ENCODE data around the gene CYP26C1.

CYP26C1 gene

DNA sequence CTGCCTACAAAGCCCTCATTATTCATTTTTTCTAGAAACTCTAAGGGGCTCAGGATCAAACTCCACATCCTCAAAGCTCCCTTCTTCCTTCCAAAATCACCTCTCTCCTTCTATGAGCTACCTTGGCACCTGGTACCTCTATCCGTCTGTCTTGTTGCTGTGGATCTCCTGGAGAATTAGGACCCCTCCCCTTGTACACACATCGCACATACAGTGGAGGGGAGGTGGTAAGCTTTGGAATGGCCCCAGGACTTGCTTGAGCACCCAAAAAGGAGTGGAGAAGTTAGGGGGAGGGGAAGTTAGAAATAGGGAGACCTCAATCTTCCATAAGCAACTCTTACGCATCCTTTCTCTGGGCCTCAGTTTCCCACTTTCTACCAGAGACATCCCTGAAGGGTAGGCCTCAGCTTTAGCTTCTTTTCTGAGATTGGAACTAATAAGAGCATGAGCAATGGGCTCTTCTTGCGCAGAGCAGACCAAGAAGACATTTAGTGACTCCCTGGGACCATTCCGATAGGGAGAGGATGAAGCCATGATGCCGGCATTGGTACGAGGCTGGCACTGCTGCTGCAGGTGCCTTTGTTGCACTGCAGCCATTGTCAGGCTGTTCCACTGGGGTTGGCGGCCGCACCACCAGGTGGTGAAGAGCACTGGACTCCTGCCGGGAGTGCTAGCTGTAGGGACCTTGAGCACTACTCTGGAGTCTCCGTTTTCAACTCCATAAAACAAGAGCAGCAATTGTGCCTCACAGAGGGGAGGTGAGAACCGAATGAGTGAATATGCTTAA is 4.5 kb downstream of the CYP26C1 start:
- DNase-seq (ENCODE audit: low read depth), result no peak

DNA sequence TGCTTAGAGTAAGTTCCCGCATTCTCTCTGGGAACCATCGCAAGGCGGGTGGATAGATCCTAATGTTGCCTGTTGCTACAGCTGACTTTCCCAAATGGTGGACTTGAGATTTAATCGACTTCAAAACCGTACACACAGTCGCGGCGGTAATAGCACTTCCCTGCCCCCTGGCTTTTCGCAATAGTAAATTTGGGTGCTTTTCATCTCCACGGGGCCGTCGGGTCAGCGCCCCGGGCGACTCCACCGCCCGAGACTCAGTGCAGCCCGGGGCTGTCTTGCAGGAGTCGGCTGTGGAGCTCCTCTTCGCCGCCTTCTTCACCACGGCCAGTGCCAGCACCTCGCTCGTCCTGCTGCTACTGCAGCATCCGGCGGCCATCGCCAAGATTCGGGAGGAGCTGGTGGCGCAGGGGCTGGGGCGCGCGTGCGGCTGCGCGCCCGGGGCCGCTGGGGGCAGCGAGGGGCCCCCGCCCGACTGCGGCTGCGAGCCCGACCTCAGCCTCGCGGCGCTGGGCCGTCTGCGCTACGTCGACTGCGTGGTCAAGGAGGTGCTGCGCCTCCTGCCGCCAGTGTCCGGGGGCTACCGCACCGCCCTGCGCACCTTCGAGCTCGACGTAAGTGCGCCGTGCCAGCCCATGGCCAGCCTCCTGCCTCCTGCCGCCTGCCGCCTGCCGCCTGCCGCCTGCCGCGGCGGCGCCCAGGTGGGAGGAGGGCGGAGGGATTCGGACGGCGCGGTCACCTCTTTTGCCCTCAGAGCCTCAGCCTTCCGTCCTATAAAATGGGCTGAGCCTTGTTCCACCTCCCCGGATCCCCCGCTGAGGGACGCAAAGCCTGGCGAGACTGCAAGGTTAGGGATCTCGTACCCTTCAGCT is 5.3 kb downstream of the CYP26C1 start:
- DNase-seq (ENCODE audit: low read depth), result no peak

DNA sequence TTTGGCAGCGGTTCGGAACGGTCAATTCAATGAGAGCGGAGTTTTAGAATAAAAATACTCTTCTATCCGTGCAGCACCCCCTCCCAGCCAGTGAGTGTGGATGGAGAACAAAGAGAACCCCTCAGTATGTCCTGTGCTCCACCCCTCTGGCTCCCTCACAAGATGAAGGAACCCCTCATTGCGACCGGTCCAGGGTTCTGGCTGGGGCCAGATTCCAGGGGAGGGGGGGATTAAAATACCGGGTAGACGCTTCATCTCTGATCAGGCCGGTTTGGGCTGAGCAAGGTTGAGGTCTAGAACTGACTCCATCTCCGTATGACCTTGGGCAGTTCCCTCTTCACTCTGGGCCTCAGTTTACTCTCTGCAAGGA is 5.9 kb downstream of the CYP26C1 start:
- DNase-seq (ENCODE audit: low read depth), result no peak

DNA sequence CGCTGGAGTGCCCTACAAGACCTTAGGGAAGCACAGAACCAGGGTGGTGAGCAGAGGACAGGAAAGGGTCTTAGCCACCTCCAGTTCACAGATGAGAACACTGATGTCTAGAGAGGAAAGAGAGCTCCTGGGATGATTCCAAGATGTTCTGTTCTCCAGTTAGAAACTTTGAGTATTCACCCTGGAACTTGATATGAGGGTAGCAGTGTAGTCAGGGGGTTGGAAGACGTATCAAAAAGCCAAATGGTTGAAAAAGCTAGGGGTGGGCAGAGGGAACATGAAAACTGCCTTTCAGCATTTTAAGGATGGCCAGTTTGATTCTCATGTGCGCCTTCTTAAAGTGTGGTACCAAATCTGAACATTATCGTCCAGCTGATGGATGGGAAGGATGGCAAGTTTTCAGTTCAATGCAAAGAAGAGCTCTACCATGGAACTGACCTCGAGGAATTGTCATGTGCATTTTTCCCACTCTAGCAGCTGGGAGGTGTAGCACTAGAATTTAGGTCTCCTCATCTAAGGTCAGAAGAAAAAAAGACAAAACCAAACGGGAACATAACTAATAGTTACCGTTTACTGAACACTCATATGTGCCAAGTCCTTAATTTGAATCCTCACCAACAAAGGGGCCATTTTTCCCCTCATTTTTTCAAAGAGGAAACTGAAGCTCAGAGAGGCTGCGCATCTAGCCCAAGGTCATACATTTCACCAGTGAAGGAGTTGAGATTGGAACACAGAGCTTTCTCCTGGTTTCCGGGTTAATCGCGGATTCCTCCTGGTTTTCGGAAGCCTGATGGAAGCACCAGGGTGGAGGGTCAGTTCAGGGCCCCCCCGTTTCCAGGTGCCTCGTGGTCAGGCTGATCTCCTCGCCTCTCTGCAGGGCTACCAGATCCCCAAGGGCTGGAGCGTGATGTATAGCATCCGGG is 7.1 kb downstream of the CYP26C1 start:
- DNase-seq (ENCODE audit: low read depth), result no peak

DNA sequence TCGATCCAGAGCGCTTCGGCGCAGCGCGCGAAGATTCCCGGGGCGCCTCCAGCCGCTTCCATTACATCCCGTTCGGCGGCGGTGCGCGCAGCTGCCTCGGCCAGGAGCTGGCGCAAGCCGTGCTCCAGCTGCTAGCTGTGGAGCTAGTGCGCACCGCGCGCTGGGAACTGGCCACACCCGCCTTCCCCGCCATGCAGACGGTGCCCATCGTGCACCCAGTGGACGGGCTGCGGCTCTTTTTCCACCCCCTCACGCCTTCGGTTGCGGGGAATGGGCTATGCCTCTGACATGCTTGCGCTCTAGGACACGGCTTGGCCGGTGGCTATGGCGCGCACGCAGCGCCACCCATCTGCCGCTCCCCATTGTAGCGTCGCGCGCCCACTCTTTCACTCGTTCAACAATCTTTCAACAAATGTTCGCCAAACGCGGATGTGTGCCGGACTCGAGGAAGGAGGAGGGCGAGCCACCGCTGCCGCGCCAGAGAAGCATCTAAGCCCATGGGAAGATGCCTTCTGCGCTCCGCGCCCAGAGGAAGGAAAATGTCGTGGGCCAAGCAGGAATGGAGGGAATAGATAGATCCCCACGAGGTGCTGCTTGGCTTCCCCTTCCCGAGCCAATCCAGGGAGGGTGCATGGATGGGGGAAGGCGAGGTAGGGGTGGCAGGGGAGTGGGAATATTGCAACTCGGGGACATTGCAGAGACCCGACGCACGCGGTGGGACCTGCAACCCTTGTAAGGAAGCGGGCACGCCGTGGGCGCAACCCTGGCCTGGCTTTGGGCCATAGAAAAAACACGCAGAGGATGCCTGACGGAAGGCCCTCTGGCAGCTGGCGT is 8.0 kb downstream of the CYP26C1 start:
- no peak for DNase-seq (ENCODE audit: low read depth)

DNA sequence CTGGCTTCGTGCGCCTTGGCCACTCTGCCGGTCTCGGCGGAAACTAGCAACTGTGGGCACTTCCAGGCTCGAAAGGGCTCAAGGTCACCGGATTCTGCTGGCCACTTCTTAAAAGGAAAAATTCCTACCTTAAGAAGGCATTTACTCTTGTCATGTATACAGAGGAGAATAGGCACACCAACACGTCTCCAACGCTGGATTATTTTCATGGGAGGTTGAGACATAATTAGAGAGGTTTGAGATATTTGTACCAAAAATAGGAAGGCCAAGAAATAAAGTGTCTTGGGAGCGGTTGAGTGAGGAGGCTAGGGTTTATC is 8.6 kb downstream of the CYP26C1 start:
- no peak for DNase-seq (ENCODE audit: low read depth)

DNA sequence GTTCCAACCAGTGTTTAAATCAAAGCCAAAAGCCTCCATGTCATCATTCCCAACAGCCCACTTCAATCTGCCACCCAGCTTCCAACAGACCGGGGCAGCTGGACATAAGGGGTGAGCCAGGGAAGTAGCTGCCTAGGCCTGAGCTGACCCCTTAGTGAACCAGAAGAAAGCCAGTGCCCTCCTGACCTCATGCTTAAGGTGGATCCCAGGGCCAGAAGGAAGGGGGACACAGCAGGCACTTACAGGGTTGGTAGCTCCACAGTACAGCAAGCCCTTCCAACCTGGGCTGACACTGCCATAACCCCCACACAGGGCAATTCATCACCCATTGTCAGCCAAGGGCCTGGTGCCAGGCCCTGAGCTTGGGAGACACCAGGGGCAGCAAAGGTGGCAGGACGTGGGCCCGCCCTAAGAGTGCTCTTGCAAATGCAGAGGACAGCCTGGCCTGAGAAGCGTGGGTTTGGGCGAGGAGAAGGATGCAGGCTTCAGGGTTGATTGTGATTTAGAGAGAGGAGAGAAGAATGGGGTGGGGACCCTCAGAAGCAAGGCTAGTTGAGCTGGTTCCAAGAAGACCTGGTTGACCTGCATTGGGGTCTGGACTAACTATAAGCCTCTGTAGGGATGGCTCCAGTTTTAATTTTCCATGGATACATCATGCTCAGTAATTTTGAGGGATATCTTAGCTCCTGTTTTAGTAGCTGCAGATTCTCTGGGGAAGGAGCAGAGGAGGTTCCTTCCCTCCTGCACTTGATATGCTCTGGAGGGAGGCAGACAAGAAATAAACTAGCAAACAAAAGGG is 10.0 kb downstream of the CYP26C1 start:
- DNase-seq (ENCODE audit: low read depth), result no peak

DNA sequence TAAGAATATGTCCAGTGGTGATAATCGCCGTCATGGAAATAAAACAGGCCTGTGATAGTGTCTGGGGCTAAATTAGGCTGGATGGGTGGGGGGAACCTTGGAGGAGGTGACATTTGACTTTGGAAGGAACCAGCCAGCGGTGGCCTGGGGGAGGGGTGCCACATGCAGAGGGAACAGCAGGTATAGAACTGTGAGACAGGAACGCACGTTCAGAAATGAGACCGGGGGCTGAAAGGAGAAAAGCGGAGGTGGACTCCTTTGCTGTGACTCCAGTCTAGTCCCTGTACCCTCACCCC is 10.5 kb downstream of the CYP26C1 start:
- no peak for DNase-seq (ENCODE audit: low read depth)

DNA sequence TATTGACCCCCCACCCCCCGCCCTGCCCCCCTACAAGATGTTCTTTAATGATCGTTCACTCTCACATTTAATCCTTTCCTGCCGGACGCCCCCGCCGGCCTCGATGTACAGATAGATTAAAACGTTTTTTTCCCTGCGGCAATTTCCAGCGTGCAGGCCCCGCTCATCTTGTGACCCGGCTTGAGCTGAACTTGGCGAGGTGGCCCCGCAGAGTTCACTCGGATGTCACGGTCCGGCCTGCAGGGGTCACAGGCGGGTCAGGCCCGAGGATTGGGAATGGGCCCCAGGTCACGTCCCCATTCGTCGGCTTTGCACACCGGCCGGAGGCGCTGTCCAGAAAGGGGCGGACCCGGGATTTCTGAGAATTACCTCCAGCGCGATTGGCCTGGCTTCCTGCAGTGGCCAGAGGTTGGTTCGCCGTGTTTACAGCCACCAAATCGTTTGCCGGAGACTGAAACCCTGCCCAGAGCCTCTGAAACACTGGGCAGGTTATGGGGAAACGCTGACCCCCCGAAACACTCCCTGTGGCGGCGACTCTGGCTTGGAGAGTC is 11.2 kb downstream of the CYP26C1 start:
- DNase-seq (ENCODE audit: low read depth), result no peak

DNA sequence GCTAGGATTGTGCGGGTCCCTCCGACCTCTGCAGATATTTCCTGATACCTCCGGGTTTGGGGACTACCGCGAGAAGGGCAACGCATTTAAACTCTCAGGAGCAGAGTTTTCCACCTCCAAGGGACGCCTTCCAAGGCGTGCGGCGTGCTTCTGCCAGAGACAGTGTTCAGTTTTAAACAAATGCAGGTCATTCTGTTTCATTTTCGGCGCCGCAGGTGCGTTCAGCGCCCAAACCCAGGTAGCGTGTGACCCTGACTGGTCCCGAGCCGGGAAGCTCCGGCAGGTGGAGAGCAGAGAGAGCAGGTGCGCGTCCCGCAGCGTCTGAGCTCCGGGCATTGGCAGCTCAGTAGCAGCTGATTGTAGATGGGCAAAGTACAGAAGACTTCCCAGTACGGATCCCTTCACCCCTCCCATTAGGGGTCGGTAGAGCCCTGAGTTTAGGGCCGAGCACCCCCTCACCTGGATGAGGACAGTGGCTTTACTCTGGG is 11.7 kb downstream of the CYP26C1 start:
- DNase-seq (ENCODE audit: low read depth), result no peak

DNA sequence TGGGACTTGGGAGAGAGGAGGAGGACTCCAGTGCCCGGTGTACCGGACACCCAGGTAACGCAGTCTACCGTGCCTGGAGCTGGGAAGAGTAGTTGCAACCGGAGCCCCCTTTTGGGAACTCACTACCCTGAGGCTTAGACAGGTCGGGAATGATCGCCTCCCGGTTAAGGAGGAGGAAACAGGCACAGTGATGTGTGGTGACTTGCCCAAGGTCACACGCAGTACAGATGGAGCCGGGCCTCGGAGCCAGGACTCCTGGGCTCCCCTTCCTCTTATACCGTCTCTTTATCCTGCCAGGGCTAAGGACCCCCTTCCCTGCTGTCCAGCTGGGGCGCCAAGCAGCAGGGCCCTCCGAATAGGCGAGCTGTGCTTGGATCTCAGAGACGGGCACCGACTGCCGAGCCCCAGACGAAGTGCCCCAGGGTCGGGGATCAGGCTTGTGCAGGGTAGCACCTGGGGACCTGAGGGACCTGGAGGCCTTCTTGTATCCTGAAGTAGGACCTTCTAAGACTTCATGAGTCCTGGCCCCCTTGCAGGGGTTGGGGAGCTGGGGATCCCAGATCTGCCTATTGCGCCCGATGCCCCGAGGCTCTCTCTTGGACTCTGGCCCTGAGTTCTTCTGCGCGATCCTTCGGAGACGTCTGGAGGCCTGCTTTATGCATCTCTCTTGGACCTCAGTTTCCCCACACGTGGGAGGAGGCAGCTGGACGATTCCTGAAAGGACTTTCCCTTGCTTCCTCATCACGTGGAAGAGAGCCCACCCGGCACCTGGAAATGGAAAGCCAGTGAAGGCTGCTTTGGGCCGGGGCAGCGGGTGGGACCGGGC is 12.3 kb downstream of the CYP26C1 start:
- no peak for DNase-seq (ENCODE audit: low read depth)

DNA sequence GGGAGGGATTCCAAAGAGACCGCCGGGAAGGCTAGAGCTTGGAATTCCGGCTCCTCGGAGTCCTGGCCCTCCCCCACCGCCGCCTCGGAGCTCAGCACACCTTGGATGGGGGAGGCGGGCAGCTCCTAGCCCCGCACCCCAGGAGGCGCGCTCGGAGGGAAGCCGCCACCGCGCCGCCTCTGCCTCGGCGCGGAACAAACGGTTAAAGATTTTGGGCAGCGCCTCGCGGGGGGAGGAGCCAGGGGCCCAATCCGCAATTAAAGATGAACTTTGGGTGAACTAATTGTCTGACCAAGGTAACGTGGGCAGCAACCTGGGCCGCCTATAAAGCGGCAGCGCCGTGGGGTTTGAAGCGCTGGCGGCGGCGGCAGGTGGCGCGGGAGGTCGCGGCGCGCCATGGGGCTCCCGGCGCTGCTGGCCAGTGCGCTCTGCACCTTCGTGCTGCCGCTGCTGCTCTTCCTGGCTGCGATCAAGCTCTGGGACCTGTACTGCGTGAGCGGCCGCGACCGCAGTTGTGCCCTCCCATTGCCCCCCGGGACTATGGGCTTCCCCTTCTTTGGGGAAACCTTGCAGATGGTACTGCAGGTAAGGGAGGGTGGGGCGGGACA is 13.0 kb downstream of the CYP26C1 start, which contains the start of gene CYP26A1:
Gene CYP26A1, plus strand, starts transcription at position 355 of the 608 bp plus-strand sequence. Its CDS starts 42 bp downstream, at position 397.
- no peak for DNase-seq (ENCODE audit: low read depth)

DNA sequence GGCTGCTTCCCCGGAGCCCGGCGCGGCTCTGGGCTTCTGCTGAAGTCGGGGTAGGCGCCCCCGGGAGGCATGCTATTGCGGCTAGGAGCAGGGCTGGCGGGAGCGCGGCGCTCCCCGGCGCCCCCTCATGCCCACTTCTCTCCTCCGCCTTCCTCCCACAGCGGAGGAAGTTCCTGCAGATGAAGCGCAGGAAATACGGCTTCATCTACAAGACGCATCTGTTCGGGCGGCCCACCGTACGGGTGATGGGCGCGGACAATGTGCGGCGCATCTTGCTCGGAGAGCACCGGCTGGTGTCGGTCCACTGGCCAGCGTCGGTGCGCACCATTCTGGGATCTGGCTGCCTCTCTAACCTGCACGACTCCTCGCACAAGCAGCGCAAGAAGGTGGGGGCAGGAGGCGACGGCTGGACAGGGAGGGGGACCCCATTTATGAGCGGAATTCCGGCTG is 13.6 kb downstream of the CYP26C1 start:
- DNase-seq (ENCODE audit: low read depth), result no peak

DNA sequence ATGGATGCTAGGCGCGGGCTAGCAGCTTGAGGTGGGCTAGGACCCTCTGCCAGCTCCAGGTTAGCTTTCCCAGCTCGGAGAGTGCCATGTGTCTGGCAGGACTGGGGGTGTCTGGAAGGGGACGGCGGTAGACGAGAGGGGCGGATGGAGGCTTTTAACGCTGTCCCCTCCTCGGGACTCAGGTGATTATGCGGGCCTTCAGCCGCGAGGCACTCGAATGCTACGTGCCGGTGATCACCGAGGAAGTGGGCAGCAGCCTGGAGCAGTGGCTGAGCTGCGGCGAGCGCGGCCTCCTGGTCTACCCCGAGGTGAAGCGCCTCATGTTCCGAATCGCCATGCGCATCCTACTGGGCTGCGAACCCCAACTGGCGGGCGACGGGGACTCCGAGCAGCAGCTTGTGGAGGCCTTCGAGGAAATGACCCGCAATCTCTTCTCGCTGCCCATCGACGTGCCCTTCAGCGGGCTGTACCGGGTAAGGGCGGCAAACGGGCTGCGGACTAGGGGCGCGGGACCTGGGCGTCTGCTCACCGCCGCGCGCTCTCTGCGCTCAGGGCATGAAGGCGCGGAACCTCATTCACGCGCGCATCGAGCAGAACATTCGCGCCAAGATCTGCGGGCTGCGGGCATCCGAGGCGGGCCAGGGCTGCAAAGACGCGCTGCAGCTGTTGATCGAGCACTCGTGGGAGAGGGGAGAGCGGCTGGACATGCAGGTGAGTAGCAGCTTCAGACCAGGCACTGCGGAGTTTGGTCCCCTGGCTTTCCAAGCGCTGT is 14.2 kb downstream of the CYP26C1 start:
- DNase-seq (ENCODE audit: low read depth), result no peak

DNA sequence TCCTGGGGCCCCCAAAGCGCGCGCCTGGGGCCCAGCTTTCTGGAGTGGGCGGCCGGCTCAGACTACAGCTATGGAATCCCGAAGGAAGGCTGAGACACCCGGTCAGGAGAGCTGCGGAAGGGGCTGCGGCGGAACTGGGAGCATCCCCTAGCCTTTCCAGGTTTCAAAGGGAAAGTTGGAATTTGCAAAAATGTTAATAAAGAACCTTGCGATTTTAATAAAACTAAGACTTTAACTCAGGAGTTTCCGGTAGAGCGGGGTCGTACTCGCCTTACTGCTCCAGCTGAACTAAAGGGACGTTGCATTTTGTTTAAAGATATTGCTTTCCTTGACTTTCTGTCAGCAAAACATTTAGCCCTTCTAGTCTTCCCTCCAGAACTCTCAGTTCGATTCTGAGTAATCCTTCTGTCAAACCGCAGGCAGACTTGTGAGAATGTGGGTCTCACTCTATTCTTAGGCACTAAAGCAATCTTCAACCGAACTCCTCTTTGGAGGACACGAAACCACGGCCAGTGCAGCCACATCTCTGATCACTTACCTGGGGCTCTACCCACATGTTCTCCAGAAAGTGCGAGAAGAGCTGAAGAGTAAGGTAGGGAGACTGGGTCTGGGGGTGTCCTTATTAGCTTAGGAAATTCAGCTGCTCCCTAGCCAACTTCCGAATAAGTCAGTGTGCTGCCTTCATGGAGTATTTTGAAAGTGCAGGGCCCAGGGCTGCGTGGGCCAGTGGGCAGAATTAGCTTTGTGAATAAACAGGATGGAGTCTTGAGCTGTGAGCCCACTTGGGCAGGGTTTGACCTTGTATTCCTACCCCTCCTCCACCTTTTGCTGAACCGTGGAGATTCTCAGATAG is 15.0 kb downstream of the CYP26C1 start:
- no peak for DNase-seq (ENCODE audit: low read depth)

DNA sequence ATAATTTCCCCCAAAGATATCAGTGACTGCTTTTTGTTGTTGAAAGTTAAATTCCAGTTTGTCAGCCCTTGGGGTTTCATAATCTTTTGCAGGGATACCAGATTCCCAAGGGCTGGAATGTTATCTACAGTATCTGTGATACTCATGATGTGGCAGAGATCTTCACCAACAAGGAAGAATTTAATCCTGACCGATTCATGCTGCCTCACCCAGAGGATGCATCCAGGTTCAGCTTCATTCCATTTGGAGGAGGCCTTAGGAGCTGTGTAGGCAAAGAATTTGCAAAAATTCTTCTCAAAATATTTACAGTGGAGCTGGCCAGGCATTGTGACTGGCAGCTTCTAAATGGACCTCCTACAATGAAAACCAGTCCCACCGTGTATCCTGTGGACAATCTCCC is 16.3 kb downstream of the CYP26C1 start:
- DNase-seq (ENCODE audit: low read depth), result no peak

DNA sequence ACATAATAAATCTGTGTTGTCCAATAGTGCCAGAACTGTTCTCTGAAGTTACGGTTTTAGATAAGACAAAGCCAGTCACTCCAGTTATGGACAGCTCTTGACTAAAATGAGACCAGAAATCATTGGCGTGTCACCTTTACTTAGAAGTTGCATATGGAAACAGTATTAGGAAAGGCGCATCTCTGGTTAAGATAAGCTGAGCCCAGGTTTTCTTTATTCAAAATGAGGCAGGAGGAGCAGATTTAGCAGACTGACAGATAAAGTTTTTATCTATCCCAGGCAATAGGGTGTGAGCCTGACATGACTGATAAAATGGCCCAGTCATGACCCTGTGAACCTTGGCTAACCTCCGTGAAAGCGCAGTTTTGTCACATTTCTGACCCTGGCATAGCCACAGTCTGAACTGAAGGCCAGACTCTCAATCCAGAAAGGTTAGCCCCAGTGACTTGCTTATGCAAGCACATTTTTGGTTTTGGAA is 17.3 kb downstream of the CYP26C1 start:
- no peak for DNase-seq (ENCODE audit: low read depth)
